Inflammatory macrophage treated with lipopolysaccharide for 4 hours (primary cell): ENCODE results near the gene PRDM4.
"Not testable (repeated sequence)": the region's sequence is repeated elsewhere in the genome, so short reads cannot be mapped to it uniquely, and the experiment has no call there.

ENCODE experiments used
- DNase-seq: peaks from one replicate; pipeline ENCODE4 v3.0.0-alpha.2; 2020

PRDM4 gene

DNA sequence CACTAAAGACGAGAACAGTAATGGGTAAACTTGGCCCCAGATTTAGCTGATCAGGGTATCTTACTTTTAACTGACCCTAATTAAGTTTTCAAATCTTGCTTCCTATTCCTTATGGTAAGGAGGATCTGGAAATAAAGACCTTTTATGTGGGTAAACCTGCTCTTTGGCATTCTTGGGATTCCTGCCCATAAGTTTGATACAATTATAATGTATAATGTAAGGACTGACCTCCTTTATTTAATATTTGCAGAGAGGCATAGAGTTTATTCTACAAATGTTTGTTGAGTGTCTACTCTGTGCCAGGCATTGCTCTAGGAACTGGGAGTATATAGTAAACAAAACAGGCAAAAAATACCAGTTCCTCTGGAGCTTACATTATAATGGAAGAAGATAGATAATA lies 4.4 kb upstream of the PRDM4 start:
- DNase-seq, result no peak

GRCh38 chr12:107764626-107765025 lies 3.7 kb upstream of the PRDM4 start:
- DNase-seq, result no peak

DNA sequence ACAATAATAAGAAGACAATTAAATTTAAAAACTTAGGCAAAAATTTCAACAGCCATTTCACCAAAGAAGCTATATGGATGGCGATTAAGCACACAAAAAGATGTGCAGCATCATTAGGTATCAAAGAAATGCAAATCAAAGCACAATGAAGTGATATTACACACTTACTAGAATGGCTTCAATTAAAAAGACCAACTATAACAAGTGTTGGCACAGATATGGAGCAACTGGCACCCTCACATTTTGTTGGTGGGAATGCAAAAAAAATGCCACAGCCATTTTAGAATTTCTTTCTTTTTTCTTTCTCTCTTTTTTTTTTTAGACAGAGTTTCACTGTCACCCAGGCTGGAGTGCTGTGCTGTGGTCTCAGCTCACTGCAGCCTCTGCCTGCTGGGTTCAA lies 1.9 kb upstream of the PRDM4 start:
- DNase-seq, result no peak

DNA sequence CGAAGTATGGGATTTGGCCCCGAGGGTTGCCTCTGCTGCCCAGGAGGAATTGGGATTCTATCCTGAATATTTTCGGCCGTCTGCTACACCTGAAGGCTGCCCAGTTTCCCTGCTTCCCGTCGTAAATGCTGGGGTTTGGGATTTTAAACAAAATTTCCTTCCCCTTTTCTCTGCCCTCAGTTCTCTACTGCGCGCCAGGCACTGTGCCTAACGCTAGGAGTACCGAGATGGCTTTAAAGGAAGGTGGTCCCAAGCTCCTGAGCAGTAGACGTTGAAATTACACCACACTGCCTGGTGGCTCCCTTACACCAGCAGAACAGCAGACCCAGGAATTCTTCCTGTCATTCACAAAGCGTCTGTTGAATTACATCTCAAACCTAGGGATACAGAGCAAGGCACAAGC lies 566 bp upstream of the PRDM4 start:
- DNase-seq, result no peak

DNA sequence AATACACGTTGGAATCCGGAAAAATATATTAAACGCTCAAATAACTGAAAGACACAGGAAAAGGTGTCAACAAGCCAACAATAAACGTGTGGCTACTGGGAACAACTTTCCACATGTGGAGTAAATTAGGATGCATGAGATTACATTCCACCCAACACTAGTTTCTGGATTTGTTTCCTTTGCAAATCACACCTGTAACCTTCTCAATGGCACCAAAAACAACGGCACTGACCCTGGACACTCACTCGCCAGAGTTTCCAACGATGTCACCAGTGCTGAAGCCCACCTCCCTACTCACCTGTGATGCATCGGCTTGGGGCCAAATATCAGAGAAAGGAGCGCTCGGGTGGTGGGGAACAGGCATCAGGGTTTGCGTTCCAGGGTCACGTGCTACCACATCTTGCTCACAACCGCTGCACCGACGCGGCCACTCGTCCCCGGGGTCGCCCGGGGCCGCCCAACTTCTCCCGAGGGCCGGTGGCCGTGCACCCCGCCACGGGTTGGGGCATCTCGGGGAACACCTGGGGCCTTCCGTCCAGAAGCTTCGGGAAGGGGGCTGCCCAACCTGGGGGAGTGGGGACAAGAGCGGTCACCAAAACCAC lies 629 bp downstream of the PRDM4 start:
- peak; percentile 10 for DNase-seq

DNA sequence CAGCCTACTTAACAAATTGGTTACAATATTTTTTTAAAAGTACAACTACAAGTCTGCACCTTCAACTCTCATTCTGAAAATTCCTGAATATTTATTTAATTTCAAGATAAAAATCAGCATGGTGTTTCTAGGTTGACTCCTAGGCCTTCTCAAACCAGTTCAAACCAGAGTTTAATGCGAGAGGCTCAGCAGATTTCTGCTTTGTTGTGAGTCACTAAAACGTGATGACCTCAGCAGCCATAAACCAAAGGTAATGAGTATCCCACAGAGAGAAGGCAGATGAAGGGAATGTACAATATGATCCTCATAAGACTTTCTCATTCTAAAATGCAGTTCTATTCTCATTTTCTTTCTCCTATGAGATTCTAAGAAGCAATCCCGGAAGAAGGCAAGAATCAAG lies 1.5 kb downstream of the PRDM4 start:
- DNase-seq, result peak; percentile 69

GRCh38 chr12:107749083-107749482 lies 11.9 kb downstream of the PRDM4 start:
- no peak for DNase-seq

DNA sequence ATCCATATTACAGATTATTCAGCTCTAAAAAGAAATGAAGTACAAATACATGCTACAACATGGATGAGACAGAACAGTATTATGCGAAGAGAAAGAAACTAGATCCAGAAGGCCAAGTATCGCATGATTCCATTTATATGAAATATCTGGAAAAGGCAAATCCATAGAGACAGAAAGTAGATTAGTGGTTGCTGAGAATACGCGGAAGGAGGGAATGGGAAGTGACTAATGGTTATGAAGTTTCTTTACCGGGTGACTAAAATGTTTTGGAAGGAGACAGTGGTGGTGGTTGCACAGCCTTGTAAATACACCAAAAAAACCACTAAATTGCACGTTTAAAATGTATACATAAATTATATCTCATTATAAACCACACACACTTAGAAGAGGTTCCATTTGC lies 12.5 kb downstream of the PRDM4 start:
- DNase-seq, result peak; percentile 20

GRCh38 chr12:107736914-107737313 lies 24.0 kb downstream of the PRDM4 start:
- DNase-seq, result peak; percentile 5

GRCh38 chr12:107735763-107736162 lies 25.2 kb downstream of the PRDM4 start:
- no peak for DNase-seq

GRCh38 chr12:107734139-107734538 lies 26.8 kb downstream of the PRDM4 start:
- no peak for DNase-seq

DNA sequence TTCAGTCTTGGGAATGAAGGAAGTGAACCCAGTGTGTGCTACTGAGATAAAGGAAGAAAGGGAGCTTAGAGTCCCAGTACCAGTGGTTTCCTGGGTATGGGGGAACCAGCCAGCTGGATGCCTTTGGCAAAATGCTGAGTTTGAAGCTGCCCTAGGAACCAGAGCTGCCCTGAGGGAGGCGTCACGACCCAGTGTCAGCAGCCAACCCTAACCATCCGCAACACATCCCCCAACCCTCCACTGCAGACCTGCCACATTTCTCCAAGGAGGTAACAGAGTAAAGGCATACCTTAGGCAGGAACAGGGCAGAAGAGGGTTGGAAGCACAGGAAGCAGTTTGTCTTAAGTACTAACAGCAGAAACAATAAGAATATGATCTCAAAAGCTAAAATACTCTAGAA lies 28.6 kb downstream of the PRDM4 start:
- DNase-seq, result no peak

- no peak for DNase-seq
Observed at GRCh38 chr12:107731366-107731765, 29.6 kb downstream of the PRDM4 start.

DNA sequence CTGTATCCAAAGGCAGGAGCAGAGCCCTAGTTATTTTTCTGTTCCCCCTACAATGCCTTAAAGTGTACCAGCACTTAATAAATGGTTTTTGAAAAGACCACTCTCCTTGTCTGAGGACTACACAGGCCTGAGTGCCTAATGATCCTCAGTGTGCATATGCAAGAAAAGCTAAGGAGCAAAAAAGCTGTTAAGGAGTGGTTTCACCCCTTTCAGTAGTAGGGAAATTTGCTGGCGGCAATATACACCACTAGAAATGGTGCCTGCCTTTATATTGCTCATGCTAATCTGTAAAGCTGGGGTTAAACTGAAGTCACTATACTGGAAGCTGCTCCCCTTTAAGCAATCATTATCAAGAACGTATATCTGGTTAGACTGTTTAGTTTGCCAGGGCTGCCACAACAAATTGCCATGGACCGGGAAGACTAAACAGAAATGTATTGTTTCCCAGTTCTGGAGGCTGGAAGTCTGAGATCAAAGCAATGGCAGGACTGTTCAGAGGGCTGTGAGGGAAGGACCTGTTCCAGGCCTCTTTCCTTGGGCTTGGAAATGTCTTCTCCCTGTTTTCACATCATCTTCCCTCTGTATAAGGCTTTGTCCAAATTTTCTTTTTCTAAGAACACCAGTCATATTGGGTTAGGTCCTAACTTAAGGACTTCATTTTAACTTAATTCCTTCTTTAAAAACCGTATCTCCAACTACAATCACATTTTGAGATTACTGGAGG lies 30.2 kb downstream of the PRDM4 start:
- no peak for DNase-seq

DNA sequence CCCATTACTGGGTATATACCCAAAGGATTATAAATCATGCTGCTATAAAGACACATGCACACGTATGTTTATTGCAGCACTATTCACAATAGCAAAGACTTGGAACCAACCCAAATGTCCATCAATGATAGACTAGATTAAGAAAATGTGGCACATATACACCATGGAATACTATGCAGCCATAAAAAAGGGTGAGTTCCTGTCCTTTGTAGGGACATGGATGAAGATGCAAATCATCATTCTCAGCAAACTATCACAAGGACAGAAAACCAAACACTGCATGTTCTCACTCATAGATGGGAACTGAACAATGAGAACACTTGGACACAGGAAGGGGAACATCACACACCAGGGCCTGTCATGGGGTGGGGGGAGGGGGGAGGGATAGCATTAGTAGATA lies 33.2 kb downstream of the PRDM4 start:
- not testable (repeated sequence) for DNase-seq

GRCh38 chr12:107727327-107727726 lies 33.6 kb downstream of the PRDM4 start:
- not testable (repeated sequence) for DNase-seq

DNA sequence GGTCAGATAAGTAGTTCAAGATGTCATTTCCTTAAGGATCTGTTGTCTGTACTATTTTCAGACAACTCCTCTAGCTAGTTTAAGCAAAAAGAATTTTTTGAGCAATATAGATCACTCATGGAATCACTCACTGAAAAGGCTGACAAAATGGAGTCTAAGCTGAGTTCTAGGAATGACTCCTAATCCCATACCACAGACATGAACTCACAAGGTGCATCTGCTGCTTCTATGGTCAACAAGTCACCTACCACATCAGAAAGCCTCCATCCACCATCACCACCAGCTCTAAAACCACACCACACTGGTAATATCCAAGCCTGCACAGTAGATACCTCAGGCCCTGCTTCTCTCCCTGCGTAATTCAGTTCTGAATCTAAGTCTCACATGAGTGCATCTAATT lies 42.3 kb downstream of the PRDM4 start:
- DNase-seq, result no peak

GRCh38 chr12:107715780-107716179 lies 45.2 kb downstream of the PRDM4 start:
- DNase-seq, result no peak

DNA sequence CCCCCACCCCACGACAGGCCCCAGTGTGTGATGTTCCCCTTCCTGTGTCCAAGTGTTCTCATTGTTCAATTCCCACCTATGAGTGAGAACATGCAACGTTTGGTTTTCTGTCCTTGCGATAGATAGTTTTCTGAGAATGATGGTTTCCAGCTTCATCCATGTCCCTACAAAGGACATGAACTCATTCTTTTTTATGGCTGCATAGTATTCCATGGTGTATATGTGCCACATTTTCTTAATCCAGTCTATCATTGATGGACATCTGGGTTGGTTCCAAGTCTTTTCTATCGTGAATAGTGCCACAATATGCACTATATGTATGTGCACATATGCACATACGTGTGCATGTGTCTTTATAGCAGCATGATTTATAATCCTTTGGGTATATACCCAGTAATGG lies 55.4 kb downstream of the PRDM4 start:
- not testable (repeated sequence) for DNase-seq

DNA sequence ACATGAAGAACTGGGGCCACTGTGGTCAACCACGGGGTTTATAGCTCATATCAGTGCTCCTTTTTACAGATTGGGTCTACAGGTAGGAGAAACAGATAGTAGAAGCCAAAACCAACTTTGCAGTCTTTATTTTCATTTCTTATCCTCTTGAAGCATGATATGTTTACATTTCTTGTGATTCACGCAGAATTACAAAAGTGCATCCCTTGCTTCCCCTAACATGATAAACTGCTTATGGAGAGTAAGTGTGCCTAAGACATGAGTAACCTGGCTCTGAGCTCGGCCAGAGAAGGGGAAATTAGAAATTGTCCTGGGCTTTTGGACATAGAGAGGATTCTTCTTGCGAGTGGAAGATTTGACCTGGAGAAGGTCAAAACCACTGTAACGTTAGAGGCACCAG lies 56.9 kb downstream of the PRDM4 start:
- DNase-seq, result no peak

DNA sequence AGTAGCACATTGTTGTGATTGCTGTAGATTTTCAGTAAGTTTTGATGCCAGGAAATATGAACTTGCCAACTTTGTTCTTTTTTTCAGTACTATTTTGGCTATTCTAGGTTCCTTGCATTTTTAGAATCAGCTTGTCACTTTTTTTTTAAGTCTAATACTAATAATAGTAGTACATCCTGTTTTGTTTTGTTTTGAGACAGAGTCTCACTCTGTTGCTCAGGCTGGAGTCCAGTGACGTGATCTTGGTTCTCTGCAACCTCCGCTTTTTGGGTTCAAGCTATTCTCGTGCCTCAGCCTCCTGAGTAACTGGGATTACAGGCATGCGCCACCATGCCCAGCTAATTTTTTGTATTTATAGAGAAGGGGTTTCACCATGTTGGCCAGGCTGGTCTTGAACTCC lies 58.8 kb downstream of the PRDM4 start:
- DNase-seq, result no peak

- peak; percentile 2 for DNase-seq
Observed at GRCh38 chr12:107695772-107696171, 65.2 kb downstream of the PRDM4 start.

DNA sequence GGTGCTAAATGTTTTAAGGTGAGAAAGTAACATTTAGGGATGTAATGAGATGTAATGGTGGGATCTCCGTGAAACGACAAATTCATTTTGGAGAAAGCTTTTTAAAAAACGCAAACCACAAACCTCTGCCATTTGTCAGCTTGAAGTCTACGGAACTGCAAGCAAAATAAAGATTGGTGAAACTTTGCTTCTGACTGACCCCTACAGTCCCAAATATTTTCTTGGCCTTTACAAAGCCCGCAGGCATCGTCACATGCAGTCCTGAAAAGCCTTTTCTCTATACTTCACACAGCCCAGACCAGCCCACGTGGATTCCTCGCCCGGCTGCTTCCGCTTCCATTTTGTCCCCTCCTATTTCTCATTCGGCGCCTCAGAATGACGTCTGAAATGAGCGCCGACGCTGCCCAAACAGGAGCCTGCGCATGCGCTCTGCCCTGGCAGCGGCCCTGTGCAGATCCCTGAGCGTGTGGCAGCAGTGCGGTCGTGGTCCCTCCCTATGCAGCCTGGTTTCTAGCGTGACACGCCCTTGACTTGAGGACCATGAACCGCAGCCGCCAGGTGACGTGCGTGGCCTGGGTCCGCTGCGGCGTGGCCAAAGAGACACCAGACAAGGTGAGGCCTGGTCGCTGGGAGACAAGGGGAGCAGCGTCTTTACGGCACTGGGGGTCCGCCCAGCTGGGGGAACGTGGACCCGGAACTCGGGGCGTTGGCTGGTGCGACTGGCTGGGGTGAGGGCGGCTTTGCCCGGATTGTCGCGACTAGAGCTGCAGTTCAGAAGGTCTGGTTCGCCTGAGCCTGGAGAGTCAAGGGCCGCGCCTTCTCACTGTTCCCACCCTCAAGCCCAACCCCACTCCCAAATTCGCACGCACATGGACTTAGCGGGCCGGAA lies 75.3 kb downstream of the PRDM4 start, which contains the start of gene PWP1:
PWP1 (plus strand) TSS at position 440 of the 889 bp plus-strand sequence; CDS start at position 541, 101 bp downstream.
- DNase-seq, result peak; percentile 98

DNA sequence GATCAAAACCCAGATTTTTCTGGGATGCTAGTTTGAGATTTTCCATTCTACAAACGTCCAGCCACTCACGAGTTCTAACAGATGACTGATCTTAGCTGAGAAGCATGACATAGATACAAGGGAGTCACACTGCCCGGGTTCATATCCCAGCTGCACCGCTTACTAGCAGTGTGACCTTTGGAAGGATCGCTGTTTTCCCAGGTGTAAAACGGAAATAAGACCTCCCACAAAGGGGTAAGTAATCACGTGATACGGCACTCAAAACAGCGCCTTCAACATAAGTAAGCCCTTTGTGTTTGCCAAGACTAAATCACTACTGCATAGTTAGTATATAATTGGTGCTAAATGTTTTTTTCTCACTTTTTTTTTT lies 76.0 kb downstream of the PRDM4 start:
- DNase-seq, result peak; percentile 23
